BJ (cell line): Measurements from ENCODE around the gene MRPL39. TPM values are rescaled to one million over a fixed set of nuclear protein-coding genes. Genes with fewer than 3 reads are reported as not detected.

Source experiments
- CTCF ChIA-PET: fragments of 350-600 bp; formaldehyde crosslinking; extraction: SDS; loops from one replicate; lab custom pipeline; 2021; ENCODE audit warnings: antibody characterized with exemption, inconsistent platforms; lab: Yijun Ruan, JAX
- POLR2A ChIA-PET: fragments of 300-600 bp; sonication (Branson Sonifier 250); formaldehyde crosslinking; extraction: SDS; loops from one replicate; lab custom pipeline; 2021; ENCODE audit warnings: antibody characterized with exemption; lab: Charles Lee
- DNase-seq: peaks from one replicate; pipeline ENCODE4 v3.0.0-alpha.2; 2011; ENCODE audit warnings: low read depth
- H3K27me3 ChIP-seq: 2 replicates; pipeline ENCODE4 v1.6.0; 2011; ENCODE audit warnings: low read length; ENCODE audit not compliant: control insufficient read depth, insufficient read depth
- H3K36me3 ChIP-seq: 2 replicates; pipeline ENCODE4 v1.5.1; 2011; ENCODE audit warnings: low read length; ENCODE audit not compliant: control insufficient read depth, insufficient read depth
- H3K4me3 ChIP-seq: 2 replicates; pipeline ENCODE4 v1.5.1; 2011; ENCODE audit warnings: low read depth, mild to moderate bottlenecking, control low read depth, low read length
- polyA plus RNA-seq: library from polyadenylated mRNA; depleted of rRNA; stranded (reverse); fragments of >200 nt; gene quantifications from 2 replicates; pipeline ENCODE4 v1.2.3, GENCODE V29; 2011
- TF ChIP-seq, protein P1 (sequence below): IDR thresholded peaks from 2 replicates; pipeline ENCODE4 v1.5.1; 2011; ENCODE audit warnings: low read depth, mild to moderate bottlenecking, control low read depth, inconsistent platforms, low read length, moderate library complexity; ENCODE audit not compliant: insufficient read depth

The MRPL39 gene
- polyA plus RNA-seq, 1 experiment = 11.6 TPM

DNA sequence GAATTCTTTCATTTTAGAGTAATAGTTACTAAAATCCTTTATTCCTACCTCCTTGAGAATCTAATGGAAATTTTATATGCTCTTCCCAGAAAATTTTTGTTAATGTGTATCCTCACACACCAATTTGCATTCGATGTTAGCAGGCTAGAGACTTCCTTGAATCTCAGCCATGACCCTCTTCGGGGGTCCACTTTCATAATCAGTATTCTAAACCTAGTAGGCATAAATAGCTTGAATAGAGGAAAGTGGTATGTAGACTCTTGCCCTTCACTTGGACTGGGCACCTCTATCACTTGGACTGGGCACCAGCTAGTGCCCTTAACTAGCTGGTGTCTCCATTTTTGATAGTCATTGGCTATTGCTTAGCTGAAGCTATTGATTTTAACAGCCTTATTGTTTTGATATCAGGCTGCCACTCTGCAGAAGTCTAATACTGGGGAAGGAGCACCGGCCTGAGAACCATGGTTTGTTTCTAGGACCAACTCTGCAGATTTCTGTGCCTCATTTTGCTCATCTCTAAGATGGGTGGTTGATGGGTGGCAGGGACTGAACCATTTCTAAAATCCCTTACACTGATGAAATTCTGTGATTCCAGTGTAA is 42.8 kb downstream of the MRPL39 start:
- TF ChIP-seq, protein P1, sequence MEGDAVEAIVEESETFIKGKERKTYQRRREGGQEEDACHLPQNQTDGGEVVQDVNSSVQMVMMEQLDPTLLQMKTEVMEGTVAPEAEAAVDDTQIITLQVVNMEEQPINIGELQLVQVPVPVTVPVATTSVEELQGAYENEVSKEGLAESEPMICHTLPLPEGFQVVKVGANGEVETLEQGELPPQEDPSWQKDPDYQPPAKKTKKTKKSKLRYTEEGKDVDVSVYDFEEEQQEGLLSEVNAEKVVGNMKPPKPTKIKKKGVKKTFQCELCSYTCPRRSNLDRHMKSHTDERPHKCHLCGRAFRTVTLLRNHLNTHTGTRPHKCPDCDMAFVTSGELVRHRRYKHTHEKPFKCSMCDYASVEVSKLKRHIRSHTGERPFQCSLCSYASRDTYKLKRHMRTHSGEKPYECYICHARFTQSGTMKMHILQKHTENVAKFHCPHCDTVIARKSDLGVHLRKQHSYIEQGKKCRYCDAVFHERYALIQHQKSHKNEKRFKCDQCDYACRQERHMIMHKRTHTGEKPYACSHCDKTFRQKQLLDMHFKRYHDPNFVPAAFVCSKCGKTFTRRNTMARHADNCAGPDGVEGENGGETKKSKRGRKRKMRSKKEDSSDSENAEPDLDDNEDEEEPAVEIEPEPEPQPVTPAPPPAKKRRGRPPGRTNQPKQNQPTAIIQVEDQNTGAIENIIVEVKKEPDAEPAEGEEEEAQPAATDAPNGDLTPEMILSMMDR = no peak
- Histone ChIP-seq H3K4me3 (no peak overlapping the region), H3K36me3 (peaks cover 1% of the 10 kb centered on the region; the same call in 1 of the 2 replicates), H3K27me3 (no peaks in the 10 kb centered on the region)
- POLR2A ChIA-PET = no interaction called here
- CTCF ChIA-PET = no interaction called here
- no peak for DNase-seq

DNA sequence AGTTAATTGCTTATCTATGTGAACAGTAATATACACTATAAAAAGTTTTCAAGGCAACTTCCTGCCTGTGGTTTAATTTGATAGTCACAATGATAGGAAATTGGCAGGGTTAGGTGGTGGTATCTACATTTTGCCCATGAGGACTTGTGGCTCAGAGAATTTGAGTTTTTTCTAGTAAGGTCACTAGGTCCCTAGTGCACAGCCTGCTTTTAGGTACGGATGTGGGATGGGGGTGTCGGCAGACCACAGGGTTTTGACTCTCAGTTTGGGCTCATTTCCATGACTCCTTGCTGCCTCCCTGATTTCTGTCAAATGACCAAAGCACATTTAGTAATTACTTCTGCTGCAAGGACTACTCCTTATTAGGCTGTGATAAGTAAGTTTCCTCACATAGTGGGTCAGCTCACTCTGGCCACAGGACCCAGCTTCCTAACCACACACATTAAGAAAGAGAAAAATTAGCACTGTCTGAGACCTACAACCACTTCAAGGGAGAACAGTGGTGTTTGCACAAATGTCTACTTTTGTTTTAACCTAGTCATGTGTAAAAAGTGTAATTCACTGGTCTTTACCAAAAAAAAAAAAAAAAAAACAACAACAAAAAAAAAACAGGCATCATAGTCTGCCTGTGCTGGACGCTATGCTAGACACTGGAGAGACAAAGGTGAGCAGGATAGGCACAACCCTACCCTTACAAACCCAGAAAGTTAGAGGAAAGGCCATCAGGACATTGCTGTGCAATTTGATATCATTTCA is 43.7 kb downstream of the MRPL39 start:
- ChIA-PET CTCF (no interaction called here), POLR2A (no interaction called here)
- TF ChIP-seq, protein P1 = no peak
- H3K27me3 ChIP-seq = no peaks in the 10 kb centered on the region
- H3K4me3 ChIP-seq = no peak overlapping the region
- no peak for DNase-seq
- H3K36me3 ChIP-seq = peaks cover 1% of the 10 kb centered on the region; the same call in 1 of the 2 replicates

DNA sequence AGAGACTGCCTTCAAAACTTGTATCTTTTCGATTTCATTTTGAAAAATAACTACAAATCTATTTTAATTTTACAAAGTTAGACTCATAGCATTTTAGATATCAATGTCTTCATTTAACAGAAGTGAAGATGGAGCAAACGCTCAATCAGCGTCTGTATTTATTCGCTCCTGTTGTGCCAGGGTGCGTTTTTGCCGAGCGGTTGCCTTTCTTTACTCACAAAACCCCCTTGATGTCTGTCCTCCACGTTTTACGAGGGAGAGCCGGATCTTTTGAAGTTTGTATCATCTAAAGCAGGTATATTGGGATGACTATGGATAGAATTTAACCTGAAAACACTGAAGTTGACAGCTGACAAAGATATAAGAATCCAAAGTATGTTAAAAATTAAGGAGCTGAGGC is 44.6 kb downstream of the MRPL39 start:
- peak overlapping the region; percentile 71 for H3K4me3 ChIP-seq
- ChIA-PET CTCF (no interaction called here), POLR2A (no interaction called here)
- H3K36me3 ChIP-seq = peaks cover 1% of the 10 kb centered on the region; the same call in 1 of the 2 replicates
- TF ChIP-seq, protein P1 = no peak
- DNase-seq = no peak
- H3K27me3 ChIP-seq = no peaks in the 10 kb centered on the region

DNA sequence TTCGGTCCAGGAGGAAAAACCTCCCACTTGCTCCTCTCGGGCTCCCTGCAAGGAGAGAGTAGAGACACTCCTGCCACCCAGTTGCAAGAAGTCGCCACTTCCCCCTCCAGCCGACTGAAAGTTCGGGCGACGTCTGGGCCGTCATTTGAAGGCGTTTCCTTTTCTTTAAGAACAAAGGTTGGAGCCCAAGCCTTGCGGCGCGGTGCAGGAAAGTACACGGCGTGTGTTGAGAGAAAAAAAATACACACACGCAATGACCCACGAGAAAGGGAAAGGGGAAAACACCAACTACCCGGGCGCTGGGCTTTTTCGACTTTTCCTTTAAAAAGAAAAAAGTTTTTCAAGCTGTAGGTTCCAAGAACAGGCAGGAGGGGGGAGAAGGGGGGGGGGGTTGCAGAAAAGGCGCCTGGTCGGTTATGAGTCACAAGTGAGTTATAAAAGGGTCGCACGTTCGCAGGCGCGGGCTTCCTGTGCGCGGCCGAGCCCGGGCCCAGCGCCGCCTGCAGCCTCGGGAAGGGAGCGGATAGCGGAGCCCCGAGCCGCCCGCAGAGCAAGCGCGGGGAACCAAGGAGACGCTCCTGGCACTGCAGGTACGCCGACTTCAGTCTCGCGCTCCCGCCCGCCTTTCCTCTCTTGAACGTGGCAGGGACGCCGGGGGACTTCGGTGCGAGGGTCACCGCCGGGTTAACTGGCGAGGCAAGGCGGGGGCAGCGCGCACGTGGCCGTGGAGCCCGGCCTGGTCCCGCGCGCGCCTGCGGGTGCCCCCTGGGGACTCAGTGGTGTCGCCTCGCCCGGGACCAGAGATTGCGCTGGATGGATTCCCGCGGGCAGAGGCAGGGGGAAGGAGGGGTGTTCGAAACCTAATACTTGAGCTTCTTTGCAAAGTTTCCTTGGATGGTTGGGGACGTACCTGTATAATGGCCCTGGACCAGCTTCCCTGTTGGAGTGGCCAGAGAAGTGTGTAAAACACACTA is 45.3 kb downstream of the MRPL39 start:
- TF ChIP-seq, protein P1 = peak; percentile 38
- ChIA-PET CTCF (no interaction called here), POLR2A (no interaction called here)
- peak overlapping the region; percentile 71 for H3K4me3 ChIP-seq
- peaks cover 1% of the 10 kb centered on the region; the same call in 1 of the 2 replicates for H3K36me3 ChIP-seq
- peak; percentile 11 for DNase-seq
- no peaks in the 10 kb centered on the region for H3K27me3 ChIP-seq
